Pons (tissue), 1 donor: ENCODE data around the gene ADGRF3.
"Not testable (repeated sequence)": the region's sequence is repeated elsewhere in the genome, so short reads cannot be mapped to it uniquely, and the experiment has no call there.

Experiments used
- DNase-seq: peaks from one replicate; pipeline ENCODE4 v3.0.0-alpha.2; 2016; ENCODE audit warnings: low spot score

The ADGRF3 gene

GRCh38 chr2:26276484-26277227, 69.9 kb downstream of the ADGRF3 start:
- no peak for DNase-seq

GRCh38 chr2:26274058-26274613, 72.5 kb downstream of the ADGRF3 start:
- DNase-seq = peak; percentile 35

- no peak for DNase-seq
These were observed 73.1 kb downstream of the ADGRF3 start for GRCh38 chr2:26273501-26273900.

- no peak for DNase-seq
These were observed 76.2 kb downstream of the ADGRF3 start for GRCh38 chr2:26270373-26270772.

GRCh38 chr2:26269571-26270158, 76.9 kb downstream of the ADGRF3 start:
- DNase-seq = peak; percentile 53

- not testable (repeated sequence) for DNase-seq
These were observed 77.8 kb downstream of the ADGRF3 start for GRCh38 chr2:26268670-26269385.

- DNase-seq = no peak
These were observed 78.4 kb downstream of the ADGRF3 start for GRCh38 chr2:26268213-26268612.

GRCh38 chr2:26258836-26259235, 87.8 kb downstream of the ADGRF3 start:
- not testable (repeated sequence) for DNase-seq
